Mesenchymal stem cell (in vitro differentiated cells and primary cell): ENCODE results near the gene ESRRB.

Experiments
- DNase-seq: peaks from one replicate; pipeline ENCODE4 v3.0.0-alpha.2; 2013
- H2AFZ ChIP-seq: one replicate; pipeline ENCODE4 v1.6.1; 2013; ENCODE audit warnings: low read depth, mild to moderate bottlenecking, control low read depth, inconsistent platforms, low read length, moderate library complexity
- H2AK5ac ChIP-seq: 2 replicates; pipeline ENCODE4 v1.6.1; 2013; ENCODE audit warnings: low read length, moderate library complexity, mild to moderate bottlenecking, inconsistent platforms; ENCODE audit not compliant: severe bottlenecking
- H2BK120ac ChIP-seq: one replicate; pipeline ENCODE4 v1.6.1; 2013; ENCODE audit warnings: low read depth, mild to moderate bottlenecking, inconsistent platforms, low read length, moderate library complexity
- H2BK12ac ChIP-seq, 2 experiments: one replicate each; pipeline ENCODE4 v1.6.1; 2013; ENCODE audit warnings: inconsistent platforms in 2 of 2, low read length in 2 of 2, mild to moderate bottlenecking in 2 of 2, moderate library complexity in 2 of 2, control low read depth in 1 of 2
- H2BK15ac ChIP-seq: one replicate; pipeline ENCODE4 v1.6.1; 2013; ENCODE audit warnings: mild to moderate bottlenecking, low read depth, inconsistent platforms; ENCODE audit not compliant: poor library complexity, severe bottlenecking
- H2BK5ac ChIP-seq: 2 replicates; pipeline ENCODE4 v1.6.1; 2013; ENCODE audit warnings: low read depth, mild to moderate bottlenecking, low read length, control low read depth, inconsistent platforms; ENCODE audit not compliant: poor library complexity, severe bottlenecking
- H3K14ac ChIP-seq, 2 experiments: one replicate each; pipeline ENCODE4 v1.6.1; 2013; ENCODE audit warnings: inconsistent platforms in 2 of 2, low read length in 2 of 2, control low read depth in 1 of 2, mild to moderate bottlenecking in 1 of 2, moderate library complexity in 1 of 2
- H3K18ac ChIP-seq, 2 experiments: one replicate each; pipeline ENCODE4 v1.6.1; 2013; ENCODE audit warnings: inconsistent platforms in 2 of 2, low read length in 2 of 2, control low read depth in 1 of 2, low read depth in 1 of 2, mild to moderate bottlenecking in 1 of 2
- H3K23ac ChIP-seq, 2 experiments: one replicate each; pipeline ENCODE4 v1.6.1; 2013; ENCODE audit warnings: inconsistent platforms in 2 of 2, low read length in 2 of 2, mild to moderate bottlenecking in 2 of 2, moderate library complexity in 2 of 2, control low read depth in 1 of 2
- H3K27ac ChIP-seq: 2 replicates; pipeline ENCODE4 v1.5.1; 2013; ENCODE audit warnings: mild to moderate bottlenecking, moderate library complexity, low read length, control low read depth, inconsistent platforms; ENCODE audit not compliant: poor library complexity, severe bottlenecking
- H3K27me3 ChIP-seq, 2 experiments: 2 replicates each; pipeline versions ENCODE4 v1.6.1 to v1.7.0; 2013; ENCODE audit warnings: low read length in 2 of 2, mild to moderate bottlenecking in 2 of 2, moderate library complexity in 2 of 2, control low read depth in 1 of 2, inconsistent platforms in 1 of 2; ENCODE audit not compliant: control insufficient read depth in 1 of 2, insufficient read depth in 1 of 2
- H3K36me3 ChIP-seq, 2 experiments: 2 replicates each; pipeline versions ENCODE4 v1.6.1 to v1.7.0; 2013; ENCODE audit warnings: low read length in 2 of 2, control low read depth in 1 of 2, inconsistent platforms in 1 of 2, low read depth in 1 of 2, mild to moderate bottlenecking in 1 of 2; ENCODE audit not compliant: insufficient read depth in 2 of 2, control insufficient read depth in 1 of 2
- H3K4ac ChIP-seq, 2 experiments: one replicate each; pipeline ENCODE4 v1.6.1; 2013; ENCODE audit warnings: inconsistent platforms in 2 of 2, low read length in 2 of 2, mild to moderate bottlenecking in 2 of 2, moderate library complexity in 2 of 2, control low read depth in 1 of 2, low read depth in 1 of 2
- H3K4me1 ChIP-seq: 2 replicates; pipeline ENCODE4 v1.6.1; 2013; ENCODE audit warnings: low read depth, low read length, control low read depth; ENCODE audit not compliant: control insufficient read depth, insufficient read depth
- H3K4me2 ChIP-seq: 2 replicates; pipeline ENCODE4 v1.6.1; 2013; ENCODE audit warnings: low read length, mild to moderate bottlenecking, inconsistent platforms; ENCODE audit not compliant: poor library complexity, severe bottlenecking
- H3K4me3 ChIP-seq, 2 experiments: 2 replicates each; pipeline versions ENCODE4 v1.5.1 to v1.7.0; 2013; ENCODE audit warnings: low read length in 2 of 2, mild to moderate bottlenecking in 2 of 2, control low read depth in 1 of 2, low read depth in 1 of 2; ENCODE audit not compliant: insufficient read depth in 1 of 2
- H3K79me1 ChIP-seq: replicated peaks from 2 replicates; pipeline ENCODE4 v1.6.1; 2013; ENCODE audit warnings: mild to moderate bottlenecking, control low read depth, low read length, inconsistent platforms; ENCODE audit not compliant: poor library complexity, severe bottlenecking
- H3K9ac ChIP-seq: 2 replicates; pipeline ENCODE4 v1.7.0; 2013; ENCODE audit warnings: mild to moderate bottlenecking, low read length, moderate library complexity
- H3K9me3 ChIP-seq: 2 replicates; pipeline ENCODE4 v1.7.0; 2013; ENCODE audit warnings: mild to moderate bottlenecking, low read length; ENCODE audit not compliant: control insufficient read depth
- H4K8ac ChIP-seq: one replicate; pipeline ENCODE4 v1.6.1; 2013; ENCODE audit warnings: inconsistent platforms, mild to moderate bottlenecking, low read length, moderate library complexity
- H4K91ac ChIP-seq: one replicate; pipeline ENCODE4 v1.6.1; 2013; ENCODE audit warnings: mild to moderate bottlenecking, low read length, inconsistent platforms
- WGBS: methylation state at CpG from one replicate; pipeline ENCODE4 v1.1.7; 2013; ENCODE audit warnings: mixed read lengths; 5-methylcytosine and 5-hydroxymethylcytosine counted together

ESRRB gene

DNA sequence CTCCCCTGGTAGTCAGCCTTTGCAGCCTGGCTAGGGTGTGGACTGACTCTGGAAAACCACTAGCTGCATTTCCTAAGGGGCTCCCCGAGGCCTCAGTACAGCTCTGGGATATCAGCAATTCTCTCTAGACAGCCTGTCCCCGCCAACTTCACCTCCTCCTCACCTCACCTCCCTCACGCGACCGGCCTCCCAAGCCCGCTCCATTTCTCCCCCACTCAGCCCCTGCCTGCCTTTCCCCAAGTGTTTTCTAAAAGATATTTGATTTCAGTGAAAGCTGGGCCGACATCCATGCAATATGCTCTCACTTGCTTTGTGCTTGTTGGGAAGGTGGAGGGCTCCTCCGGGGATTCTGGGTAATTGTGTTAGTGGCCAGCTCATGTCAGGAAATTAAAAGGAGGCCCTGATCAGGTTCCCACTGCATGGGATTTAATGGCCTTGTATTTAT lies 91.8 kb downstream of the ESRRB start:
- no peak overlapping the region for H3K23ac ChIP-seq
- no peaks in the 10 kb centered on the region for H3K36me3 ChIP-seq
- H3K9ac ChIP-seq = no peak overlapping the region
- H2BK120ac ChIP-seq = no peak overlapping the region
- H3K27ac ChIP-seq = no peak overlapping the region
- 78% methylated on average over 8 of the region's 8 CpGs for WGBS
- H3K79me1 ChIP-seq = no peaks in the 10 kb centered on the region
- H3K9me3 ChIP-seq = no peaks in the 10 kb centered on the region
- H4K8ac ChIP-seq = no peak overlapping the region
- H3K27me3 ChIP-seq = peaks cover 0 to 16% of the 10 kb centered on the region in 2 experiments
- no peak overlapping the region for H2AK5ac ChIP-seq
- H4K91ac ChIP-seq = no peak overlapping the region
- H2BK5ac ChIP-seq = no peak overlapping the region
- no peak overlapping the region for H3K4ac ChIP-seq
- no peak overlapping the region for H2BK15ac ChIP-seq
- peaks cover 2% of the 10 kb centered on the region for H3K4me1 ChIP-seq
- no peak overlapping the region for H2AFZ ChIP-seq
- no peak overlapping the region for H3K18ac ChIP-seq
- no peak for DNase-seq
- no peak overlapping the region for H3K4me2 ChIP-seq
- H2BK12ac ChIP-seq = no peak overlapping the region
- H3K14ac ChIP-seq = no peak overlapping the region
- H3K4me3 ChIP-seq = no peak overlapping the region

DNA sequence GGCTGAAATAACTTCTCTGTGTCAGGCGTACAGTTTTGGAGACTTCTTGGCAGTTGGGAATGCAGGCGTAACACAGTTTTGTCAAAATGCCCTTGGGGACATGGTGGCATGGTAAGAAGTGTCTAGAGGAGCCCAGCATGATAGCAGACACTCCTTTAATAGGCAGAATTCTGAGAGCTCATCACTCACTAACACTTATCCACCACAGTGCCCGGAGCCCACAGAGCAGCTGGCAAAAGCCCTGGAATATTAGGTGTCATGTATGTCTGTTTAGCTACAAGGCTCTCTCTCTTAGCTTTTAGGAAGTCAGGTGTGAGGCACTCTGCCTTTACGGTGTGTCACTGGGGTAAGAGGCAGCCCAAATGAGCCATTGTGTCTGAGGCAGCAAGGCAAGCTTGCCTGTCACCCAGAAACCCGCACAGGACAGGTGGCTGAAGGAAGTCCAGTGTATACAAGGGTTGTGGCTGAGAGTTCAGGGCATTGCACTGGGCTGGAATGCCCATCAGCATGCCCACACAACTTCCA lies 96.3 kb downstream of the ESRRB start:
- Histone ChIP-seq H4K8ac (no peak overlapping the region), H3K79me1 (no peaks in the 10 kb centered on the region)

DNA sequence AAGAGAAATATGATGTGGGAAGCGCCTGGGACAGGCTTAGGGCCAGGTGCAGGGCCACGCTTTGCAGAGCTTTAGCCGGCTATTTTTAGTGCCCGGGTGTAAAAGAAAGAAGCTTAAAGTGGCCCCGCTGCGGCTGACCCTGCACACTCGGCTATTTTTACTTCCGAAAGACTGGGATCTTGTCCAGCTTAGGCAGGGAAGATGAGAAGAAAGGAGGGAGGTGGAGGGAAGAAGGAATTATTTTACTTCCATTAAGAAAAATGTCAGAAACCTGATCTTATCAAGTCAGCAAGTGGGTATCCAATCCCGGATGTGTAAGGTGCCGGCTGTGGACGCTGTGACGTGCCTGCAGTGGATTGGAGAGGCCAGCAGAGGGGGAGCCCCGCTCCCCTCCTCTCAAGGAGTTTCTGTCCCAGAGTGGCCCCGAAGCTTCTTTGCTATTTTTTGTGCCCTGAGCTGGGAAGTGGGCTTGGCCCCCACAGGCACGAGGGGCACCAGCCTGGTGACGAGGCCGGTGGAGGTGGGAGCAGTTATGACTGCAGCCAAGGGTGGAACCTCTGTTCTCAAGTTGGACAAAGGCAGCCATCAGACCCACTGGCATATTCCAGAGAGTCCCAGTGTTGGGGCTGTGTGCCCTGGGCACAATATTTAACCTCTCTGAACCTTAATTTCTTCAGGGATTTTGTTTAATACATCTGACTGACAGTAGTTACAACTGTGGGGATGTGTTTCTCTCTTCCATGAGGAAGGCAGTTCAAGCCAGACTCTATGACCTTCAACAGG lies 97.7 kb downstream of the ESRRB start:
- Histone ChIP-seq H4K8ac (no peak overlapping the region), H3K4ac (no peak overlapping the region)
- whole genome bisulfite sequencing = 64% methylated on average over 17 of the region's 17 CpGs

More for the DNA sequence above, 96.3 kb downstream of the ESRRB start:
- no peaks in the 10 kb centered on the region for H3K9me3 ChIP-seq
- no peak overlapping the region for H3K4ac ChIP-seq
- no peak overlapping the region for H3K14ac ChIP-seq
- no peak overlapping the region for H4K91ac ChIP-seq
- H2BK120ac ChIP-seq = no peak overlapping the region
- WGBS = 74% methylated on average over 3 of the region's 5 CpGs
- H3K4me3 ChIP-seq = no peak overlapping the region
- DNase-seq = no peak
- no peak overlapping the region for H3K23ac ChIP-seq
- no peak overlapping the region for H3K27ac ChIP-seq
- peaks cover 0 to 19% of the 10 kb centered on the region in 2 experiments for H3K27me3 ChIP-seq
- H2BK5ac ChIP-seq = no peak overlapping the region
- no peaks in the 10 kb centered on the region for H3K4me1 ChIP-seq
- no peak overlapping the region for H2BK15ac ChIP-seq
- no peak overlapping the region for H2AFZ ChIP-seq
- H3K36me3 ChIP-seq = no peaks in the 10 kb centered on the region
- H2BK12ac ChIP-seq = no peak overlapping the region
- H3K4me2 ChIP-seq = no peak overlapping the region
- no peak overlapping the region for H3K9ac ChIP-seq
- H2AK5ac ChIP-seq = no peak overlapping the region
- no peak overlapping the region for H3K18ac ChIP-seq

DNA sequence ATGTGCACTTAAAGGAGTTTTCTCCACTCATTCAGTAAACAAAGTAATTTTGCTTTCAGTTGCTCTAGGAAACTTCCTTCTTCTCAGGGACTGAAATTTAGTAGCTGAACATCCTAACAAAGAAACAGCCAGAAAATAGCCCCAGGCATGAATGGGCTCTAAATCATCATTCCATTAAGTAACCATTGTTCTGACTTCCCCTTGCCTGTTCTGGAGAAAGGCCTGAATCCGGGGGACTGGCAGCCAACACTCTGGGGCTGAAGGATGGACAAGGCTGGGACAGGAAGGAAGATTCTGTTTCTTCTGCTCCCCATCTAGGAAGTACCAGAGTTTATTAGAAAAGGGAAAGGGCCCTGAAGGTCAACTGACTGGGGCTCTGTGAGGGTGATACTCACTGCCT lies 104.5 kb downstream of the ESRRB start:
- Histone ChIP-seq H3K4me2 (no peak overlapping the region), H3K27ac (no peak overlapping the region), H2BK5ac (no peak overlapping the region), H4K91ac (no peak overlapping the region), H2BK12ac (no peak overlapping the region), H3K4ac (no peak overlapping the region), H3K9me3 (no peaks in the 10 kb centered on the region), H2BK15ac (no peak overlapping the region), H2BK120ac (no peak overlapping the region), H3K36me3 (no peaks in the 10 kb centered on the region), H3K27me3 (peaks cover 0 to 26% of the 10 kb centered on the region in 2 experiments), H4K8ac (no peak overlapping the region), H3K79me1 (no peaks in the 10 kb centered on the region), H3K4me1 (no peaks in the 10 kb centered on the region), H3K9ac (no peak overlapping the region), H2AK5ac (no peak overlapping the region), H3K4me3 (no peak overlapping the region), H2AFZ (no peak overlapping the region), H3K23ac (no peak overlapping the region), H3K18ac (no peak overlapping the region), H3K14ac (no peak overlapping the region)
- DNase-seq = no peak
- 48% methylated on average over 1 of the region's 1 CpG for WGBS

More for the DNA sequence above, 97.7 kb downstream of the ESRRB start:
- Histone ChIP-seq H3K14ac (no peak overlapping the region), H2BK5ac (no peak overlapping the region), H4K91ac (no peak overlapping the region), H2AFZ (no peak overlapping the region), H3K4me1 (no peaks in the 10 kb centered on the region), H2AK5ac (no peak overlapping the region), H3K36me3 (no peaks in the 10 kb centered on the region), H3K9me3 (no peaks in the 10 kb centered on the region), H3K79me1 (no peaks in the 10 kb centered on the region), H3K9ac (no peak overlapping the region), H2BK120ac (no peak overlapping the region), H3K4me2 (no peak overlapping the region), H3K27me3 (peaks cover 0 to 25% of the 10 kb centered on the region in 2 experiments), H3K18ac (no peak overlapping the region), H3K4me3 (peak overlapping the region in 1 of 2 experiments; percentile 55), H3K27ac (no peak overlapping the region), H2BK15ac (no peak overlapping the region), H2BK12ac (no peak overlapping the region), H3K23ac (no peak overlapping the region)
- DNase-seq = no peak
